IMR-90 (cell line): ENCODE data around the gene LRRC4. TPM values are rescaled to one million over a fixed set of nuclear protein-coding genes. Genes with fewer than 3 reads are reported as not detected.

ENCODE experiments used
- ATAC-seq: fragments of 200-7000 bp; cut with Tn5 transposase; 2 replicates; pipeline ENCODE4 v1.9.1; 2020; ENCODE audit warnings: low read depth, mild to moderate bottlenecking, moderate library complexity
- BruUV-seq: library from RNA; stranded (reverse); fragments of 400-500 nt; replicated peaks from 2 replicates; lab custom pipeline; 2021; lab: Mats Ljungman, UMichigan
- CTCF ChIA-PET: fragments of 300-600 bp; formaldehyde crosslinking; extraction: SDS; loops from one replicate; lab custom pipeline; 2021; ENCODE audit warnings: antibody characterized with exemption; lab: Yijun Ruan, JAX
- POLR2A ChIA-PET: fragments of 300-600 bp; sonication (Branson Sonifier 250); formaldehyde crosslinking; loops from one replicate; lab custom pipeline; 2022; ENCODE audit warnings: antibody characterized with exemption; ENCODE audit not compliant: unreplicated experiment; lab: Charles Lee
- DNase-seq: peaks from one replicate; pipeline ENCODE4 v3.0.0; 2013
- H2AFZ ChIP-seq: replicated peaks from 2 replicates; pipeline ENCODE3; 2013; ENCODE audit warnings: low read length, mild to moderate bottlenecking; ENCODE audit not compliant: poor library complexity
- H2AK5ac ChIP-seq: 2 replicates; pipeline ENCODE4 v1.6.1; 2013; ENCODE audit warnings: low read depth, low read length, inconsistent platforms
- H2AK9ac ChIP-seq: replicated peaks from 2 replicates; pipeline ENCODE3; 2013; ENCODE audit warnings: mild to moderate bottlenecking, low read depth, low read length, moderate library complexity; ENCODE audit not compliant: poor library complexity
- H2BK120ac ChIP-seq: 2 replicates; pipeline ENCODE4 v1.6.1; 2013; ENCODE audit warnings: low read depth, low read length, inconsistent platforms
- H2BK15ac ChIP-seq: 3 replicates; pipeline ENCODE4 v1.6.1; 2013; ENCODE audit warnings: low read depth, low read length, inconsistent platforms
- H2BK20ac ChIP-seq: 2 replicates; pipeline ENCODE4 v1.6.1; 2013; ENCODE audit warnings: low read depth, mild to moderate bottlenecking, inconsistent platforms, low read length, moderate library complexity
- H2BK5ac ChIP-seq: 2 replicates; pipeline ENCODE4 v1.6.1; 2013; ENCODE audit warnings: mild to moderate bottlenecking, low read depth, low read length, inconsistent platforms; ENCODE audit not compliant: poor library complexity, severe bottlenecking
- H3K14ac ChIP-seq: replicated peaks from 2 replicates; pipeline ENCODE4 v1.6.1; 2013; ENCODE audit warnings: low read depth, low read length, inconsistent platforms
- H3K18ac ChIP-seq: 2 replicates; pipeline ENCODE4 v1.6.1; 2013; ENCODE audit warnings: low read depth, low read length, control low read depth
- H3K23ac ChIP-seq: 2 replicates; pipeline ENCODE4 v1.6.1; 2013; ENCODE audit warnings: low read depth, low read length, inconsistent platforms
- H3K27ac ChIP-seq: 2 replicates; pipeline ENCODE4 v1.5.1; 2013; ENCODE audit warnings: mild to moderate bottlenecking, control low read depth, low read length; ENCODE audit not compliant: insufficient read depth
- H3K27me3 ChIP-seq: 2 replicates; pipeline ENCODE4 v1.6.1; 2013; ENCODE audit warnings: low read length; ENCODE audit not compliant: control insufficient read depth, insufficient read depth
- H3K36me3 ChIP-seq: 2 replicates; pipeline ENCODE4 v1.6.1; 2013; ENCODE audit warnings: low read length, mixed read lengths; ENCODE audit not compliant: control insufficient read depth, insufficient read depth
- H3K4ac ChIP-seq: 2 replicates; pipeline ENCODE4 v1.6.1; 2013; ENCODE audit warnings: low read depth, low read length, inconsistent platforms
- H3K4me1 ChIP-seq: 2 replicates; pipeline ENCODE4 v1.6.1; 2013; ENCODE audit warnings: low read length, mixed read lengths; ENCODE audit not compliant: control insufficient read depth, insufficient read depth
- H3K4me2 ChIP-seq: 2 replicates; pipeline ENCODE4 v1.6.1; 2013; ENCODE audit warnings: low read depth, mild to moderate bottlenecking, control low read depth, low read length, moderate library complexity
- H3K4me3 ChIP-seq: 2 replicates; pipeline ENCODE4 v1.5.1; 2013; ENCODE audit warnings: low read depth, mild to moderate bottlenecking, control low read depth, low read length, moderate library complexity; ENCODE audit not compliant: insufficient read depth
- H3K56ac ChIP-seq: 2 replicates; pipeline ENCODE4 v1.6.1; 2013; ENCODE audit warnings: low read length, inconsistent platforms; ENCODE audit not compliant: insufficient read depth; ENCODE audit errors: extremely low read depth
- H3K79me1 ChIP-seq, 2 experiments: 2 replicates each; pipeline ENCODE4 v1.6.1; 2013; ENCODE audit warnings: low read length in 2 of 2, inconsistent platforms in 1 of 2, low read depth in 1 of 2
- H3K9ac ChIP-seq: 2 replicates; pipeline ENCODE4 v1.6.1; 2013; ENCODE audit warnings: low read depth, low read length, control low read depth
- H3K9me1 ChIP-seq: 2 replicates; pipeline ENCODE4 v1.6.1; 2013; ENCODE audit warnings: low read length, inconsistent platforms; ENCODE audit not compliant: insufficient read depth
- H3K9me3 ChIP-seq: 2 replicates; pipeline ENCODE4 v1.6.1; 2013; ENCODE audit warnings: low read length; ENCODE audit not compliant: control insufficient read depth, insufficient read depth
- H4K20me1 ChIP-seq: 2 replicates; pipeline ENCODE4 v1.6.1; 2013; ENCODE audit warnings: low read length, inconsistent platforms; ENCODE audit not compliant: insufficient read depth
- H4K5ac ChIP-seq: 2 replicates; pipeline ENCODE4 v1.6.1; 2013; ENCODE audit warnings: mild to moderate bottlenecking, low read depth, low read length, control low read depth
- H4K8ac ChIP-seq, 2 experiments: 2 replicates each; pipeline ENCODE4 v1.6.1; 2013; ENCODE audit warnings: low read depth in 2 of 2, low read length in 2 of 2, control low read depth in 1 of 2, inconsistent platforms in 1 of 2
- H4K91ac ChIP-seq: 2 replicates; pipeline ENCODE4 v1.6.1; 2013; ENCODE audit warnings: low read depth, low read length, inconsistent platforms; ENCODE audit not compliant: insufficient read depth
- BHLHE40 ChIP-seq: fragments of 150-350 bp; IDR thresholded peaks from 2 replicates; pipeline ENCODE4 v1.6.1; 2016; ENCODE audit warnings: mild to moderate bottlenecking, low read depth, low read length
- CEBPB ChIP-seq: IDR thresholded peaks from 2 replicates; pipeline ENCODE4 v1.6.1; 2012; ENCODE audit warnings: low read depth, low read length, improper control_type of control experiment
- CHD1 ChIP-seq: IDR thresholded peaks from 2 replicates; pipeline ENCODE4 v1.6.1; 2012; ENCODE audit warnings: low read depth, low read length, improper control_type of control experiment
- ELK1 ChIP-seq: fragments of 150-350 bp; IDR thresholded peaks from 2 replicates; pipeline ENCODE4 v1.6.1; 2016; ENCODE audit warnings: low read depth, mild to moderate bottlenecking, low read length, moderate library complexity, borderline replicate concordance
- FOS ChIP-seq: fragments of 150-350 bp; IDR thresholded peaks from 2 replicates; pipeline ENCODE4 v1.6.1; 2016; ENCODE audit warnings: low read depth, low read length
- MAFK ChIP-seq: IDR thresholded peaks from 2 replicates; pipeline ENCODE4 v1.6.1; 2012; ENCODE audit warnings: low read depth, low read length, improper control_type of control experiment
- MAZ ChIP-seq: IDR thresholded peaks from 2 replicates; pipeline ENCODE4 v1.6.1; 2012; ENCODE audit warnings: low read depth, mild to moderate bottlenecking, low read length, improper control_type of control experiment, moderate library complexity, borderline replicate concordance
- MXI1 ChIP-seq: IDR thresholded peaks from 2 replicates; pipeline ENCODE4 v1.6.1; 2012; ENCODE audit warnings: low read depth, mild to moderate bottlenecking, low read length, moderate library complexity, borderline replicate concordance
- NFE2L2 ChIP-seq: fragments of 150-350 bp; IDR thresholded peaks from 2 replicates; pipeline ENCODE4 v1.6.1; 2016; ENCODE audit warnings: low read depth, mild to moderate bottlenecking, low read length
- POLR2A ChIP-seq: IDR thresholded peaks from 2 replicates; pipeline ENCODE4 v1.6.1; 2012; ENCODE audit warnings: mild to moderate bottlenecking, low read depth, low read length
- RAD21 ChIP-seq: IDR thresholded peaks from 2 replicates; pipeline ENCODE4 v1.6.1; 2012; ENCODE audit warnings: low read length, improper control_type of control experiment
- RCOR1 ChIP-seq: IDR thresholded peaks from 2 replicates; pipeline ENCODE4 v1.6.1; 2012; ENCODE audit warnings: mild to moderate bottlenecking, low read length, improper control_type of control experiment; ENCODE audit not compliant: insufficient replicate concordance
- RFX5 ChIP-seq: IDR thresholded peaks from 2 replicates; pipeline ENCODE4 v1.8.0; 2012; ENCODE audit warnings: low read depth, mild to moderate bottlenecking, low read length, moderate library complexity
- SMC3 ChIP-seq: fragments of 150-350 bp; IDR thresholded peaks from 2 replicates; pipeline ENCODE4 v1.6.1; 2016; ENCODE audit warnings: low read depth, mild to moderate bottlenecking, antibody characterized with exemption, low read length, moderate library complexity
- WGBS, 2 experiments: methylation state at CpG; one replicate each; pipeline versions ENCODE4 v1.1.5 to v1.1.7; 2013; ENCODE audit warnings: missing lambda C conversion rate in 2 of 2; ENCODE audit not compliant: insufficient read length in 1 of 2; ENCODE audit errors: extremely low coverage in 2 of 2; 5-methylcytosine and 5-hydroxymethylcytosine counted together
- dilution Hi-C: fragments of 300-500 bp; cut with HindIII; formaldehyde crosslinking; loops from one replicate; pipeline ENCODE4 v1.14.3; 2018; ENCODE audit warnings: low sequenced_read_pairs; ENCODE audit not compliant: unreplicated experiment
- in situ Hi-C: fragments of 300-500 bp; cut with MboI; formaldehyde crosslinking; loops from 3 replicates; pipeline ENCODE4 v1.14.3; 2019; ENCODE audit warnings: low sequenced_read_pairs, inconsistent platforms, mixed read lengths
- intact Hi-C: fragments of 100-400 bp; cut with micrococcal nuclease; formaldehyde crosslinking; loops from 2 replicates; pipeline ENCODE4 v1.10.0; 2022
- polyA plus RNA-seq, 3 experiments: library from polyadenylated mRNA; depleted of rRNA; stranded (reverse); fragments of >200 nt; gene quantifications; 2 replicates each; pipeline ENCODE4 v1.2.3, GENCODE V29; 2012; ENCODE audit warnings: low replicate concordance in 1 of 3
- total RNA-seq: library from RNA; depleted of rRNA; stranded (reverse); fragments of >200 nt; gene quantifications from 2 replicates; pipeline ENCODE4 v1.2.3, GENCODE V29; 2012
- TF ChIP-seq, protein P1 (sequence below): conservative IDR thresholded peaks from 2 replicates; pipeline ENCODE4 v1.5.1; 2012; ENCODE audit warnings: mild to moderate bottlenecking, low read depth, low read length, improper control_type of control experiment
- TF ChIP-seq, protein P2 (sequence below): fragments of 150-350 bp; IDR thresholded peaks from 2 replicates; pipeline ENCODE4 v1.6.1; 2017; ENCODE audit warnings: mild to moderate bottlenecking, antibody characterized with exemption, low read length, low read depth

LRRC4 gene
- total and polyA plus RNA-seq, 2 of the 4 experiments (the other 2 are of a cell fraction), result 0.54 to 0.55 TPM

- Histone ChIP-seq H3K27me3 (no peaks in the 10 kb centered on the region), H3K27ac (no peak overlapping the region), H3K14ac (no peak overlapping the region), H2AFZ (no peak overlapping the region), H3K9ac (no peak overlapping the region), H2BK120ac (no peak overlapping the region), H3K18ac (no peak overlapping the region), H4K5ac (no peak overlapping the region), H3K9me3 (peaks cover 6% of the 10 kb centered on the region), H3K56ac (no peak overlapping the region), H2BK5ac (no peak overlapping the region), H2AK5ac (no peak overlapping the region), H2AK9ac (no peak overlapping the region), H3K4ac (no peak overlapping the region), H3K79me1 (peaks cover 20 to 58% of the 10 kb centered on the region in 2 experiments), H3K36me3 (peaks cover 8% of the 10 kb centered on the region), H4K8ac (no peak overlapping the region), H2BK15ac (no peak overlapping the region), H3K4me2 (no peak overlapping the region), H3K9me1 (peaks cover 5% of the 10 kb centered on the region), H3K23ac (no peak overlapping the region), H3K4me3 (no peak overlapping the region), H2BK20ac (no peak overlapping the region), H4K91ac (no peak overlapping the region), H3K4me1 (no peaks in the 10 kb centered on the region), H4K20me1 (peaks cover 14% of the 10 kb centered on the region; the same call in 1 of the 2 replicates)
- ChIA-PET CTCF (no interaction called here), POLR2A (no interaction called here)
- TF ChIP-seq RFX5, result no peak
- no peak for TF ChIP-seq BHLHE40
- no peak for TF ChIP-seq MAZ
- TF ChIP-seq POLR2A, result no peak
- TF ChIP-seq MAFK, result no peak
- no peak for TF ChIP-seq RCOR1
- TF ChIP-seq CHD1, result no peak
- no peak for TF ChIP-seq MXI1
- TF ChIP-seq FOS, result no peak
- TF ChIP-seq ELK1, result no peak
- TF ChIP-seq CEBPB, result no peak
- no peak for TF ChIP-seq SMC3
- TF ChIP-seq, protein P1, sequence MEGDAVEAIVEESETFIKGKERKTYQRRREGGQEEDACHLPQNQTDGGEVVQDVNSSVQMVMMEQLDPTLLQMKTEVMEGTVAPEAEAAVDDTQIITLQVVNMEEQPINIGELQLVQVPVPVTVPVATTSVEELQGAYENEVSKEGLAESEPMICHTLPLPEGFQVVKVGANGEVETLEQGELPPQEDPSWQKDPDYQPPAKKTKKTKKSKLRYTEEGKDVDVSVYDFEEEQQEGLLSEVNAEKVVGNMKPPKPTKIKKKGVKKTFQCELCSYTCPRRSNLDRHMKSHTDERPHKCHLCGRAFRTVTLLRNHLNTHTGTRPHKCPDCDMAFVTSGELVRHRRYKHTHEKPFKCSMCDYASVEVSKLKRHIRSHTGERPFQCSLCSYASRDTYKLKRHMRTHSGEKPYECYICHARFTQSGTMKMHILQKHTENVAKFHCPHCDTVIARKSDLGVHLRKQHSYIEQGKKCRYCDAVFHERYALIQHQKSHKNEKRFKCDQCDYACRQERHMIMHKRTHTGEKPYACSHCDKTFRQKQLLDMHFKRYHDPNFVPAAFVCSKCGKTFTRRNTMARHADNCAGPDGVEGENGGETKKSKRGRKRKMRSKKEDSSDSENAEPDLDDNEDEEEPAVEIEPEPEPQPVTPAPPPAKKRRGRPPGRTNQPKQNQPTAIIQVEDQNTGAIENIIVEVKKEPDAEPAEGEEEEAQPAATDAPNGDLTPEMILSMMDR, result no peak
- TF ChIP-seq, protein P2, sequence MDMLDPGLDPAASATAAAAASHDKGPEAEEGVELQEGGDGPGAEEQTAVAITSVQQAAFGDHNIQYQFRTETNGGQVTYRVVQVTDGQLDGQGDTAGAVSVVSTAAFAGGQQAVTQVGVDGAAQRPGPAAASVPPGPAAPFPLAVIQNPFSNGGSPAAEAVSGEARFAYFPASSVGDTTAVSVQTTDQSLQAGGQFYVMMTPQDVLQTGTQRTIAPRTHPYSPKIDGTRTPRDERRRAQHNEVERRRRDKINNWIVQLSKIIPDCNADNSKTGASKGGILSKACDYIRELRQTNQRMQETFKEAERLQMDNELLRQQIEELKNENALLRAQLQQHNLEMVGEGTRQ, result no peak
- TF ChIP-seq NFE2L2, result no peak
- no peak for TF ChIP-seq RAD21
- DNase-seq (no peak), ATAC-seq (no peak)
- in situ Hi-C loops (no loop called here), dilution Hi-C loops (no loop called here), intact Hi-C loops (no loop called here)
- BruUV-seq, result no TSS peak
- WGBS, 2 experiments, result 92% methylated on average over 6 of the region's 9 CpGs; no CpG with 5 or more reads in 1 of the 2 experiments
These were observed 52.0 kb downstream of the LRRC4 start for GRCh38 chr7:127979113-127979727.
